GM18505 (cell line): ENCODE data around the gene CCDC88A.
"Not testable (repeated sequence)": the region's sequence is repeated elsewhere in the genome, so short reads cannot be mapped to it uniquely, and the experiment has no call there.

Experiments used
- ATAC-seq: cut with Tn5 transposase; IDR thresholded peaks from one replicate; pipeline ENCODE4 v1.9.1; 2021; ENCODE audit not compliant: unreplicated experiment
- POLR2A ChIP-seq: IDR thresholded peaks from 4 replicates; pipeline ENCODE4 v1.6.1; 2011; ENCODE audit warnings: borderline replicate concordance; ENCODE audit not compliant: insufficient read depth, insufficient read length; ENCODE audit errors: extremely low read depth

CCDC88A gene

GRCh38 chr2:55419679-55420438 is at the start of gene CCDC88A:
Gene CCDC88A (minus strand): TSS chr2:55419856. CDS start chr2:55419079, 777 bp downstream.
- peak; percentile 66 for TF ChIP-seq POLR2A
- peak; percentile 83 for ATAC-seq

GRCh38 chr2:55461679-55462078 is 42.0 kb upstream of the CCDC88A start:
- ATAC-seq, result no peak
- TF ChIP-seq POLR2A, result no peak

GRCh38 chr2:55460562-55460961 is 40.9 kb upstream of the CCDC88A start:
- no peak for ATAC-seq
- TF ChIP-seq POLR2A, result no peak

- ATAC-seq, result no peak
- TF ChIP-seq POLR2A, result no peak
Measured at GRCh38 chr2:55459714-55460274, 40.1 kb upstream of the CCDC88A start.

GRCh38 chr2:55459279-55459678 is 39.6 kb upstream of the CCDC88A start:
- no peak for ATAC-seq
- TF ChIP-seq POLR2A, result no peak

GRCh38 chr2:55454121-55454520 is 34.5 kb upstream of the CCDC88A start:
- ATAC-seq, result no peak

GRCh38 chr2:55452879-55453278 is 33.2 kb upstream of the CCDC88A start:
- no peak for TF ChIP-seq POLR2A
- ATAC-seq, result no peak

More at GRCh38 chr2:55454121-55454520, 34.5 kb upstream of the CCDC88A start:
- no peak for TF ChIP-seq POLR2A

- ATAC-seq, result no peak
- no peak for TF ChIP-seq POLR2A
Measured at GRCh38 chr2:55451699-55452098, 32.0 kb upstream of the CCDC88A start.

- ATAC-seq, result not testable (repeated sequence)
Measured at GRCh38 chr2:55450014-55450413, 30.4 kb upstream of the CCDC88A start.

- not testable (repeated sequence) for ATAC-seq
Measured at GRCh38 chr2:55442045-55442760, 22.5 kb upstream of the CCDC88A start.

GRCh38 chr2:55441280-55441892 is 21.7 kb upstream of the CCDC88A start:
- ATAC-seq, result no peak
- TF ChIP-seq POLR2A, result no peak

GRCh38 chr2:55439101-55439397 is 19.4 kb upstream of the CCDC88A start:
- ATAC-seq, result no peak
- TF ChIP-seq POLR2A, result no peak

- ATAC-seq, result no peak
- TF ChIP-seq POLR2A, result no peak
Measured at GRCh38 chr2:55438391-55439100, 18.9 kb upstream of the CCDC88A start.
